H9 (cell line): ENCODE measurements around the gene PSMB7. TPM values are rescaled to one million over a fixed set of nuclear protein-coding genes. Genes with fewer than 3 reads are reported as not detected.

Experiments
- DNase-seq: peaks from one replicate; pipeline ENCODE4 v3.0.0-alpha.2; 2017
- H2AFZ ChIP-seq: one replicate; pipeline ENCODE4 v1.6.1; 2013; ENCODE audit warnings: mild to moderate bottlenecking, low read length, control low read depth, moderate library complexity
- H2AK5ac ChIP-seq: 2 replicates; pipeline ENCODE4 v1.6.1; 2013; ENCODE audit warnings: low read length, control low read depth, mixed read lengths; ENCODE audit not compliant: insufficient read length
- H2BK120ac ChIP-seq: one replicate; pipeline ENCODE4 v1.6.1; 2013; ENCODE audit warnings: low read depth, mild to moderate bottlenecking, low read length, control low read depth, inconsistent platforms; ENCODE audit not compliant: poor library complexity, severe bottlenecking
- H2BK12ac ChIP-seq: 2 replicates; pipeline ENCODE4 v1.6.1; 2013; ENCODE audit warnings: low read length, control low read depth, mixed read lengths, low read depth; ENCODE audit not compliant: insufficient read length
- H2BK15ac ChIP-seq: 2 replicates; pipeline ENCODE4 v1.6.1; 2013; ENCODE audit warnings: low read depth, low read length, control low read depth
- H2BK20ac ChIP-seq: one replicate; pipeline ENCODE4 v1.6.1; 2013; ENCODE audit warnings: low read depth, mild to moderate bottlenecking, low read length, control low read depth, inconsistent platforms; ENCODE audit not compliant: poor library complexity, severe bottlenecking
- H2BK5ac ChIP-seq: 2 replicates; pipeline ENCODE4 v1.6.1; 2013; ENCODE audit warnings: low read length, control low read depth, mixed read lengths; ENCODE audit not compliant: insufficient read length
- H3K14ac ChIP-seq: 2 replicates; pipeline ENCODE4 v1.6.1; 2013; ENCODE audit warnings: low read length, control low read depth; ENCODE audit not compliant: insufficient read depth
- H3K18ac ChIP-seq: 2 replicates; pipeline ENCODE4 v1.6.1; 2013; ENCODE audit warnings: low read depth, mild to moderate bottlenecking, mixed read lengths, low read length, control low read depth; ENCODE audit not compliant: insufficient read length
- H3K23ac ChIP-seq: 2 replicates; pipeline ENCODE4 v1.6.1; 2013; ENCODE audit warnings: low read length, control low read depth, mixed read lengths, low read depth; ENCODE audit not compliant: insufficient read length
- H3K23me2 ChIP-seq: 2 replicates; pipeline ENCODE4 v1.6.1; 2013; ENCODE audit warnings: low read depth, mild to moderate bottlenecking, mixed read lengths, low read length, control low read depth; ENCODE audit not compliant: insufficient read length, poor library complexity, severe bottlenecking
- H3K27ac ChIP-seq: 2 replicates; pipeline ENCODE4 v1.5.1; 2013; ENCODE audit warnings: low read length, control low read depth, mixed read lengths, low read depth; ENCODE audit not compliant: insufficient read length
- H3K27me3 ChIP-seq: 2 replicates; pipeline ENCODE4 v1.6.1; 2013; ENCODE audit warnings: low read length, control low read depth, inconsistent platforms; ENCODE audit not compliant: insufficient read depth
- H3K4ac ChIP-seq: 2 replicates; pipeline ENCODE4 v1.6.1; 2013; ENCODE audit warnings: low read depth, mild to moderate bottlenecking, control low read depth, inconsistent platforms, low read length, moderate library complexity
- H3K4me1 ChIP-seq: 2 replicates; pipeline ENCODE4 v1.6.1; 2013; ENCODE audit warnings: low read length, control low read depth, inconsistent platforms; ENCODE audit not compliant: insufficient read depth
- H3K4me2 ChIP-seq: 2 replicates; pipeline ENCODE4 v1.6.1; 2013; ENCODE audit warnings: low read length, control low read depth, mixed read lengths; ENCODE audit not compliant: insufficient read length, insufficient read depth
- H3K56ac ChIP-seq: 2 replicates; pipeline ENCODE4 v1.6.1; 2013; ENCODE audit warnings: low read depth, mild to moderate bottlenecking, mixed read lengths, low read length, control low read depth; ENCODE audit not compliant: insufficient read length
- H3K79me1 ChIP-seq: 2 replicates; pipeline ENCODE4 v1.6.1; 2013; ENCODE audit warnings: low read depth, mild to moderate bottlenecking, moderate library complexity, low read length, control low read depth, inconsistent platforms; ENCODE audit not compliant: insufficient read depth, poor library complexity, severe bottlenecking
- H3K79me2 ChIP-seq: 2 replicates; pipeline ENCODE4 v1.6.1; 2013; ENCODE audit warnings: low read length, control low read depth, inconsistent platforms; ENCODE audit not compliant: insufficient read depth
- H3K9ac ChIP-seq: 2 replicates; pipeline ENCODE4 v1.6.1; 2013; ENCODE audit warnings: low read length, control low read depth, mixed read lengths; ENCODE audit not compliant: insufficient read length; ENCODE audit errors: extremely low read depth
- H3K9me3 ChIP-seq: one replicate; pipeline ENCODE4 v1.6.1; 2013; ENCODE audit warnings: low read depth, low read length, inconsistent platforms; ENCODE audit not compliant: control insufficient read depth
- H3T11ph ChIP-seq: one replicate; pipeline ENCODE4 v1.6.1; 2013; ENCODE audit warnings: mild to moderate bottlenecking, low read length, control low read depth, inconsistent platforms
- H4K20me1 ChIP-seq: one replicate; pipeline ENCODE4 v1.6.1; 2013; ENCODE audit not compliant: control insufficient read depth, insufficient read length, insufficient read depth
- H4K5ac ChIP-seq: 2 replicates; pipeline ENCODE4 v1.6.1; 2013; ENCODE audit warnings: low read depth, mild to moderate bottlenecking, mixed read lengths, low read length, control low read depth; ENCODE audit not compliant: insufficient read length
- H4K8ac ChIP-seq: replicated peaks from 2 replicates; pipeline ENCODE4 v1.6.1; 2013; ENCODE audit warnings: low read length, control low read depth, mixed read lengths, low read depth; ENCODE audit not compliant: insufficient read length
- H4K91ac ChIP-seq: 2 replicates; pipeline ENCODE4 v1.6.1; 2013; ENCODE audit warnings: low read depth, mild to moderate bottlenecking, moderate library complexity, mixed read lengths, low read length, control low read depth; ENCODE audit not compliant: insufficient read length
- H3K27ac Mint-ChIP-seq, 3 experiments: 2 replicates in 2 of 3; 3 replicates in 1 of 3; pipeline ENCODE4 v1.8.0; 2020 to 2021; ENCODE audit warnings: mixed read lengths in 3 of 3, mild to moderate bottlenecking in 1 of 3, moderate library complexity in 1 of 3
- H3K27me3 Mint-ChIP-seq: 2 replicates; pipeline ENCODE4 v1.8.0; 2021; ENCODE audit warnings: low read depth, mild to moderate bottlenecking, moderate library complexity, mixed read lengths
- H3K36me3 Mint-ChIP-seq, 3 experiments: 2 replicates in 2 of 3; 3 replicates in 1 of 3; pipeline ENCODE4 v1.8.0; 2020 to 2021; ENCODE audit warnings: low read depth in 3 of 3, mixed read lengths in 3 of 3; ENCODE audit not compliant: insufficient read depth in 1 of 3
- H3K4me1 Mint-ChIP-seq, 2 experiments: 2 replicates each; pipeline ENCODE4 v1.8.0; 2020; ENCODE audit warnings: mixed read lengths in 2 of 2
- H3K4me3 Mint-ChIP-seq, 2 experiments: 2 replicates in 1 of 2; 3 replicates in 1 of 2; pipeline ENCODE4 v1.8.0; 2020 to 2021; ENCODE audit warnings: mild to moderate bottlenecking in 2 of 2, mixed read lengths in 2 of 2, moderate library complexity in 1 of 2
- H3K9me3 Mint-ChIP-seq, 2 experiments: 2 replicates in 1 of 2; 3 replicates in 1 of 2; pipeline ENCODE4 v1.8.0; 2020; ENCODE audit warnings: mild to moderate bottlenecking in 2 of 2, mixed read lengths in 2 of 2, moderate library complexity in 1 of 2
- WGBS: extraction: QIAGEN DNeasy Blood & Tissue Kit; methylation state at CpG from one replicate; pipeline ENCODE4 v1.1.7; 2013; ENCODE audit warnings: missing lambda C conversion rate, low lambda C conversion rate, mixed read lengths; ENCODE audit not compliant: insufficient read length; ENCODE audit errors: extremely low coverage; 5-methylcytosine and 5-hydroxymethylcytosine counted together
- total RNA-seq: library from RNA; stranded (reverse); gene quantifications from 2 replicates; pipeline ENCODE4 v1.2.1, GENCODE V29; 2021
- TF ChIP-seq, protein P1 (sequence below): fragments of 200-600 bp; sonication (generic); conservative IDR thresholded peaks from 3 replicates; pipeline ENCODE4 v1.8.0; 2021; ENCODE audit warnings: antibody characterized with exemption, mild to moderate bottlenecking

The PSMB7 gene
- total RNA-seq, 1 experiment from 2014 or later = 209 TPM

DNA sequence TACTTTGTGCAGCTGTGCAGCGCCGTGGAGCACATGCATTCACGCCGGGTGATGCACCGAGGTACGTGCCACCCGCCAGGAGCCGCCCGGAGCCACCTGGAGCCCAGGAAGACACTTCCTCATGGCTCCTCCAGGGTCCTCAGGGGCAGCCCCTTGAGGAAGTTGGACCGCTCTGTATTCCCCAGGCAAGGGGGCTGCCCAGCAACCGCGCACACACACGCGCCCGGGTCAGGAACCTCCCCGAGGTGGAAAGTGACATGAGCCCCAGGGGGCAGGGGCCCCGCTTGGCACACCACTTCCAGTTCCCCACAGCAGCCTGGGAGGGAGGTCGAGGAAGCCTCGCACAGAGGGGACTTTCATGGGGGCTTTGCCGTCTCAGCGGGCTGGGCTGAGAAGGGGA is 88.9 kb downstream of the PSMB7 start:
- no peak overlapping the region for H3K27ac ChIP-seq
- no peak overlapping the region for H4K5ac ChIP-seq
- H3K27ac Mint-ChIP-seq = no peak overlapping the region
- no peak overlapping the region for H3K9ac ChIP-seq
- H4K20me1 ChIP-seq = no peaks in the 10 kb centered on the region
- H3K9me3 ChIP-seq = no peaks in the 10 kb centered on the region
- H3K36me3 Mint-ChIP-seq = peaks cover 0 to 4% (median 0%) of the 10 kb centered on the region in 3 experiments; a peak in 1 of 7 replicates
- no peak overlapping the region for H2BK5ac ChIP-seq
- no peaks in the 10 kb centered on the region for H3K4me1 Mint-ChIP-seq
- H2AFZ ChIP-seq = no peak overlapping the region
- no peak overlapping the region for H3K4me3 Mint-ChIP-seq
- H3K79me2 ChIP-seq = no peaks in the 10 kb centered on the region
- no peak overlapping the region for H3K4me2 ChIP-seq
- H3K23me2 ChIP-seq = no peaks in the 10 kb centered on the region
- H3K27me3 Mint-ChIP-seq = no peaks in the 10 kb centered on the region
- no peak overlapping the region for H3K14ac ChIP-seq
- no peak overlapping the region for H2BK20ac ChIP-seq
- H4K91ac ChIP-seq = no peak overlapping the region
- no peak overlapping the region for H2BK120ac ChIP-seq
- H4K8ac ChIP-seq = no peak overlapping the region
- no peaks in the 10 kb centered on the region for H3K27me3 ChIP-seq
- TF ChIP-seq, protein P1, sequence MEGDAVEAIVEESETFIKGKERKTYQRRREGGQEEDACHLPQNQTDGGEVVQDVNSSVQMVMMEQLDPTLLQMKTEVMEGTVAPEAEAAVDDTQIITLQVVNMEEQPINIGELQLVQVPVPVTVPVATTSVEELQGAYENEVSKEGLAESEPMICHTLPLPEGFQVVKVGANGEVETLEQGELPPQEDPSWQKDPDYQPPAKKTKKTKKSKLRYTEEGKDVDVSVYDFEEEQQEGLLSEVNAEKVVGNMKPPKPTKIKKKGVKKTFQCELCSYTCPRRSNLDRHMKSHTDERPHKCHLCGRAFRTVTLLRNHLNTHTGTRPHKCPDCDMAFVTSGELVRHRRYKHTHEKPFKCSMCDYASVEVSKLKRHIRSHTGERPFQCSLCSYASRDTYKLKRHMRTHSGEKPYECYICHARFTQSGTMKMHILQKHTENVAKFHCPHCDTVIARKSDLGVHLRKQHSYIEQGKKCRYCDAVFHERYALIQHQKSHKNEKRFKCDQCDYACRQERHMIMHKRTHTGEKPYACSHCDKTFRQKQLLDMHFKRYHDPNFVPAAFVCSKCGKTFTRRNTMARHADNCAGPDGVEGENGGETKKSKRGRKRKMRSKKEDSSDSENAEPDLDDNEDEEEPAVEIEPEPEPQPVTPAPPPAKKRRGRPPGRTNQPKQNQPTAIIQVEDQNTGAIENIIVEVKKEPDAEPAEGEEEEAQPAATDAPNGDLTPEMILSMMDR = no peak
- no peak overlapping the region for H2BK12ac ChIP-seq
- H3K23ac ChIP-seq = no peak overlapping the region
- no peak overlapping the region for H3K4ac ChIP-seq
- H2BK15ac ChIP-seq = no peak overlapping the region
- no peak overlapping the region for H3K18ac ChIP-seq
- DNase-seq = no peak
- H3K9me3 Mint-ChIP-seq = no peaks in the 10 kb centered on the region
- H3K79me1 ChIP-seq = no peaks in the 10 kb centered on the region
- no peaks in the 10 kb centered on the region for H3K4me1 ChIP-seq
- WGBS = no CpG with 5 or more reads among the region's 21 CpGs
- no peak overlapping the region for H2AK5ac ChIP-seq
- H3T11ph ChIP-seq = no peak overlapping the region
- H3K56ac ChIP-seq = no peak overlapping the region
